Chondrocyte (in vitro differentiated cells): Measurements from ENCODE around the gene PRKCB. TPM values are rescaled to one million over a fixed set of nuclear protein-coding genes. Genes with fewer than 3 reads are reported as not detected.

Experiments
- DNase-seq: peaks from one replicate; pipeline ENCODE4 v3.0.0; 2021; ENCODE audit warnings: mixed read lengths, low spot score
- H3K27ac Mint-ChIP-seq: one replicate; pipeline ENCODE4 v1.8.0; 2021; ENCODE audit warnings: mild to moderate bottlenecking, moderate library complexity, mixed read lengths; ENCODE audit not compliant: unreplicated experiment
- H3K27me3 Mint-ChIP-seq: 2 replicates; pipeline ENCODE4 v1.8.0; 2021; ENCODE audit warnings: low read depth, mixed read lengths
- H3K36me3 Mint-ChIP-seq: 2 replicates; pipeline ENCODE4 v1.8.0; 2021; ENCODE audit warnings: low read depth, mixed read lengths
- H3K4me1 Mint-ChIP-seq: 2 replicates; pipeline ENCODE4 v1.8.0; 2021; ENCODE audit warnings: low read depth, mild to moderate bottlenecking, mixed read lengths
- H3K4me3 Mint-ChIP-seq: one replicate; pipeline ENCODE4 v1.8.0; 2021; ENCODE audit warnings: mild to moderate bottlenecking, moderate library complexity, mixed read lengths; ENCODE audit not compliant: unreplicated experiment
- H3K9me3 Mint-ChIP-seq: 2 replicates; pipeline ENCODE4 v1.8.0; 2021; ENCODE audit warnings: low read depth, mixed read lengths
- total RNA-seq: library from RNA; stranded (reverse); gene quantifications from 3 replicates; pipeline ENCODE4 v1.2.1, GENCODE V29; 2021
- TF ChIP-seq, protein P1 (sequence below): fragments of 200-600 bp; sonication (generic); IDR thresholded peaks from 2 replicates; pipeline ENCODE4 v1.5.0; 2021; ENCODE audit warnings: antibody characterized with exemption, mild to moderate bottlenecking, moderate library complexity

Gene PRKCB
- total RNA-seq, 1 donor from 2014 or later: not detected

- Mint-ChIP-seq H3K27ac (no peak overlapping the region), H3K9me3 (no peaks in the 10 kb centered on the region), H3K36me3 (no peaks in the 10 kb centered on the region), H3K27me3 (no peaks in the 10 kb centered on the region), H3K4me1 (no peaks in the 10 kb centered on the region), H3K4me3 (no peak overlapping the region)
- TF ChIP-seq, protein P1, sequence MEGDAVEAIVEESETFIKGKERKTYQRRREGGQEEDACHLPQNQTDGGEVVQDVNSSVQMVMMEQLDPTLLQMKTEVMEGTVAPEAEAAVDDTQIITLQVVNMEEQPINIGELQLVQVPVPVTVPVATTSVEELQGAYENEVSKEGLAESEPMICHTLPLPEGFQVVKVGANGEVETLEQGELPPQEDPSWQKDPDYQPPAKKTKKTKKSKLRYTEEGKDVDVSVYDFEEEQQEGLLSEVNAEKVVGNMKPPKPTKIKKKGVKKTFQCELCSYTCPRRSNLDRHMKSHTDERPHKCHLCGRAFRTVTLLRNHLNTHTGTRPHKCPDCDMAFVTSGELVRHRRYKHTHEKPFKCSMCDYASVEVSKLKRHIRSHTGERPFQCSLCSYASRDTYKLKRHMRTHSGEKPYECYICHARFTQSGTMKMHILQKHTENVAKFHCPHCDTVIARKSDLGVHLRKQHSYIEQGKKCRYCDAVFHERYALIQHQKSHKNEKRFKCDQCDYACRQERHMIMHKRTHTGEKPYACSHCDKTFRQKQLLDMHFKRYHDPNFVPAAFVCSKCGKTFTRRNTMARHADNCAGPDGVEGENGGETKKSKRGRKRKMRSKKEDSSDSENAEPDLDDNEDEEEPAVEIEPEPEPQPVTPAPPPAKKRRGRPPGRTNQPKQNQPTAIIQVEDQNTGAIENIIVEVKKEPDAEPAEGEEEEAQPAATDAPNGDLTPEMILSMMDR: no peak
- DNase-seq: no peak
Measured at GRCh38 chr16:24001710-24002109, 165.9 kb downstream of the PRKCB start.

GRCh38 chr16:24002619-24003018 is 166.8 kb downstream of the PRKCB start:
- Mint-ChIP-seq H3K4me1 (no peaks in the 10 kb centered on the region), H3K36me3 (no peaks in the 10 kb centered on the region), H3K27me3 (peaks cover 5% of the 10 kb centered on the region), H3K9me3 (no peaks in the 10 kb centered on the region), H3K4me3 (no peak overlapping the region), H3K27ac (no peak overlapping the region)
- TF ChIP-seq, protein P1: no peak
- DNase-seq: no peak

DNA sequence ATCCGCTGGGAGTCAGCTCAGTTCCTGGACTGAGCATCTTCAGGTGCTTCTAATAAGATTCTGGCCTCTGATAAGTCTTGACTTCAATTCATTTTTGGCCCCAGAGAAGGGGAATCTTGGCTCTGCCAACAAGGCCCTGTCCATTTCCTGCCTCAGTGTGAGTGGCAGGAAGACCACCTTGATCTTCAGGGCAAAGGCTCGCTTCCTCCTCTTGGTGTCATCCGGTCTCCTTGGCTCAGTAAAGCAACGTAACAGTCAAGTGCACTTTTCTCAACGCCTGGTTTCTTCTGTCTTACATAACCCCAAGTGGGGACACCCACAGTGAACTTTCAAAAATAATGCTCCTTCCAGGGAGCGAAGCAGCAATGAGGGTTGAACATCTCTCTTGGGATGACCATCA is 169.8 kb downstream of the PRKCB start:
- H3K36me3 Mint-ChIP-seq: no peaks in the 10 kb centered on the region
- H3K27me3 Mint-ChIP-seq: peaks cover 7% of the 10 kb centered on the region
- no peaks in the 10 kb centered on the region for H3K9me3 Mint-ChIP-seq
- no peaks in the 10 kb centered on the region for H3K4me1 Mint-ChIP-seq
- no peak for DNase-seq
- TF ChIP-seq, protein P1: no peak
- H3K4me3 Mint-ChIP-seq: no peak overlapping the region
- H3K27ac Mint-ChIP-seq: no peak overlapping the region

GRCh38 chr16:24007391-24007790 is 171.6 kb downstream of the PRKCB start:
- no peak overlapping the region for H3K27ac Mint-ChIP-seq
- H3K4me3 Mint-ChIP-seq: no peak overlapping the region
- DNase-seq: no peak
- H3K36me3 Mint-ChIP-seq: no peaks in the 10 kb centered on the region
- H3K27me3 Mint-ChIP-seq: peaks cover 7% of the 10 kb centered on the region
- no peaks in the 10 kb centered on the region for H3K9me3 Mint-ChIP-seq
- TF ChIP-seq, protein P1: no peak
- H3K4me1 Mint-ChIP-seq: no peaks in the 10 kb centered on the region

DNA sequence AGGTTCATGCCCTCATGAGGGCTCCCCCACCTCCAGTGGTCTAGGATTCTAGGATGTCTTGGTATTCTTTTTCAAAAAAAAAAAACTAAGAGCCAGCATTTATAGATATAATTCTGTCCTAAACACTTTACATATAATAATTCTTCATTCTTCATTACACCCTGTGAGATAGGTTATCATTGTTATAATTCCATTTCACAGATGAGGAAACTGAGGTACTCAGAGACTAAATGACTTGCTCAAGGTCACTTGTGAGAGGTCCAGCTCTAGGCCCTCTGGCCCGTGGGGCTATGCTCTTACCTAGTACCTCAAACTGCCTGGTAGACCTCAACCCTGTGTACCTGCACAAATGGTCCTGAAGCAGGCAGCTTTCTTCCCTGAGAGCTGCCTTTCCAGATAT is 172.2 kb downstream of the PRKCB start:
- TF ChIP-seq, protein P1: no peak
- Mint-ChIP-seq H3K27ac (no peak overlapping the region), H3K36me3 (no peaks in the 10 kb centered on the region), H3K4me1 (no peaks in the 10 kb centered on the region), H3K4me3 (no peak overlapping the region), H3K27me3 (peaks cover 7% of the 10 kb centered on the region), H3K9me3 (no peaks in the 10 kb centered on the region)
- DNase-seq: no peak
